GM19395 (cell line): ENCODE results near the gene PKP1.
"Not testable (repeated sequence)": the region's sequence is repeated elsewhere in the genome, so short reads cannot be mapped to it uniquely, and the experiment has no call there.

ENCODE experiments used
- ATAC-seq: cut with Tn5 transposase; IDR thresholded peaks from one replicate; pipeline ENCODE4 v1.9.1; 2021; ENCODE audit warnings: mild to moderate bottlenecking, moderate library complexity; ENCODE audit not compliant: unreplicated experiment

The PKP1 gene

DNA sequence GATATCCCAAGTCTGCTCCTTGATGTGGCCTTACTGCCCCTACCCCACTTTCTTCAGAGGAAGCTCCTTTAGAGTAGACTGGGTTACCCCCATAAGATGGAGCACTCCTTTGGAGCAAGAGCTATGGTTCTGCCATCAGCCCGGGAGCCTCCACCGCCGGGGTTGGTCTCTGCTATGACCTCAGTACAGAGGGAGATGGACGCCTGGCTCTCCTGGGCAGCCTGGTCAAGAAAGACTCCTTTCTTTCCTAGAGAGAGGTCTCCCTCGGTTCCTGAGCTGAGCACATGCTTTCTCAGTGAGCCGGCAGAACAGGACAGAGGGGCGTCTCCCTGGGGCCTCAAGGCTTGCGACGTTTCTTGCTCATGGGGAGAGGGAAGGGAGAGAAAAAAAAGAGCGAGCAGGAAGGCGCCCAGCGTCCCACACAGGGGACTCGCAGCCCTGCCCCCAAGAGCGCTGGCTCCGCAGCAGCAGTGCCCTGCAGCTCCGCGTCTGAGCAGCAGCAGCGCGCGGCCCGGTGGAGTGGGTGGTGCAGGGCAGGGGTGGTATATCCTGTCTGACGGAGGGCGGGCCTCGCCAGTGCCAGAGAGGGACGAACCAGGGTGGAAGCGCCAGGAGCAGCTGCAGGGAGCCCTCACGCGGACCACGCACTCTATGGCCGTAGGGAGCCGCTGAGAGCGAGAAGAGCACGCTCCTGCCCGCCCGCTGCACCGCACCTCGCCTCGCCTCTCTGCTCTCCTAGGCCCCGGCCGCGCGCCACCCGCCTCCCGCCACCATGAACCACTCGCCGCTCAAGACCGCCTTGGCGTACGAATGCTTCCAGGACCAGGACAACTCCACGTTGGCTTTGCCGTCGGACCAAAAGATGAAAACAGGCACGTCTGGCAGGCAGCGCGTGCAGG lies at the start of gene PKP1:
Gene PKP1 (plus strand): TSS at position 576 of the 899 bp plus-strand sequence. CDS start 197 bp downstream, at position 773.
- no peak for ATAC-seq

- not testable (repeated sequence) for ATAC-seq
Measured at GRCh38 chr1:201239646-201240045, 43.7 kb upstream of the PKP1 start.

DNA sequence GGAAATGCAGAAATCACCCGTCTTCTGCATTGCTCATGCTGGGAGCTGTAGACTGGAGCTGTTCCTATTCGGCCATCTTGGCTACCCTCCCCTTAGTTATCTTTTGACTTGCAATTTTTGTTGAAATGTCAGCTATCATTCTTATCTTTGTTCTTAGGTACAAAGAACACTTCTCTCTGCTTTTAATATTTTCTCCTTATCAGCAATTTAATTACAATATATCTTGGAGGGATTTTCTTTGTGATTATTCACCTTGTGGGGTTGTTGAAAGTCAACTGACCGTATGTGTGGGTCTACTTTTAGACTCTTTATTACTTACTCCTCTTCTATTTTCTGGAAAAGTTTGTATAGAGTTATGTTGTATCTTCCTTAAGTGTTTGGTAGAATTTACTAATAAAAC lies 43.1 kb upstream of the PKP1 start:
- ATAC-seq: no peak

DNA sequence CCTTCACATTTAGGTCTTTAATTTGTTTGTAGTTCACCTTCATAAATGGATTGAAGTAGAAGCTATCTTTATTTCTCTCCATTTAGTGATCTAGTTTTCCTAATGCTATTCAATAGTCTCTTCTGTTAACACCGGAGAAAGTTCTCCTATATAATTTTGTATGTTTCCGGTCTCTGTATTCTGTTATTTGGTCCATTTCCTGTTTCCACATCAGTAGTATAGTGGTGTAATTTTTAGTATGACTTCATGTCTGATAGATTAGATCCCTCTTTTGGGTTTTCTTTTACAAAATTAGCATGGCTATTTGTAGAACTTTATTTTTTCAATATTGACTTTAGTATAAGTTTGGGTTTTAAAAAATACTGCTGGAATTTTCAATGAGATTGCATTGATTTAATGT lies 41.6 kb upstream of the PKP1 start:
- ATAC-seq: no peak

DNA sequence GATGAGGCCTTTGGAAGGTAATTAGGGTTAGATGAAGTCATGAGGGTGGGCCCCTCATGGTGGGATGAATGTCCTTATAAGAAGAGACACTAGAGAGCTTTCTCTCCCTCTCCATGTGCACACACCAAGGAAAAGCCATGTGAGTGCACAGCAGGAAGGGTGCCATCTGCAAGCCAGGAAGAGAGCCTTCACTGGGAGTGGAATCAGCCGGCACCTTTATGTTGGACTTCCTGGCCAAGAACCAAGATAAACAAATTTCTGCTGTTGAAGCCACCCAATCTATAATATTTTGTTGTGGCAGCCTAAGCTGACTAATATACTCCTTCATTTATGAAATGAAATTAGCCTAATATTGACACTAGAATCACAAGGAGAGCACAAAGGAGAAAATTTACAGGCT lies 38.2 kb upstream of the PKP1 start:
- ATAC-seq: no peak

DNA sequence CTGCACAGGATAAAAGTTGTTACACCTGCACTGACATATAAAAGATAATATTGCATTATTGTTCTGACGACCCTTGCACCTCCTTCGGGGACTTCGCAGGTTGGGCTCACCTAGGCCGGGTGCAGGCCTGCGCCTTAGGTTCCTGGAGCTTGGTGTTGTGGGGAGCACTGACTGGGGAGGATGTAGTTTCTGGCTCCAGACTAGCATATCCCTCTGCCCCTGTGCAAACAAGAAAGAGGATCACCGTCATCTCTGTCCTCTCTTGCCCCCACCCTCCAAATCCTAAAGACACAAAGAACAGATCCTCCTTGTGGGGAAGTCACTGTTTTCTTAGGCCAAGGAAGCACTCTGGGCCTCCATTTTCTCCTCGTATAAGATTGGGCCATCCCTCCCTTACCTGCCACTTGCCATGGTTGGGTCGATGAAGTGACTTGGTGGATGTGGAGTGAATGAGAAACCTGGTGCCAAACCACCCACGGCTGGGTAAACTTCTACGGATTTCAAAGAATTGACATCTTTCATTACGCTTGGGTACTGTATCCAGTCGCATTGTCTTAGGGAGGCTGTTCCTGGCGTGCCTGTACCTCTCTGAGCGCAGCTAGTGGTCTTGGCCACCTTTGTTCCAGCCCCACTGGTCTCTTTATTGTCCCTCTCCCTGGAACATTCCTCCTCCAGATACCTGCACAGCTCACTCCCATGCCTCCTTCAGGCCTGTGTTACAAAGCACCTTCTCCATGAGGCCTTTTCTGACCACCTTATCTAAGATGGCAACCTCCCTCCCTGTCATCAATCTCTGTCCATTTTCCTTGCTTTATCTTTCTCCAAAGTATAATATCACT lies 34.4 kb upstream of the PKP1 start:
- no peak for ATAC-seq

- ATAC-seq: no peak
Measured at GRCh38 chr1:201250326-201251011, 32.8 kb upstream of the PKP1 start.

- no peak for ATAC-seq
Measured at GRCh38 chr1:201251411-201251810, 31.9 kb upstream of the PKP1 start.

- ATAC-seq: no peak
Measured at GRCh38 chr1:201251851-201252430, 31.4 kb upstream of the PKP1 start.

- ATAC-seq: no peak
Measured at GRCh38 chr1:201252944-201253371, 30.3 kb upstream of the PKP1 start.

DNA sequence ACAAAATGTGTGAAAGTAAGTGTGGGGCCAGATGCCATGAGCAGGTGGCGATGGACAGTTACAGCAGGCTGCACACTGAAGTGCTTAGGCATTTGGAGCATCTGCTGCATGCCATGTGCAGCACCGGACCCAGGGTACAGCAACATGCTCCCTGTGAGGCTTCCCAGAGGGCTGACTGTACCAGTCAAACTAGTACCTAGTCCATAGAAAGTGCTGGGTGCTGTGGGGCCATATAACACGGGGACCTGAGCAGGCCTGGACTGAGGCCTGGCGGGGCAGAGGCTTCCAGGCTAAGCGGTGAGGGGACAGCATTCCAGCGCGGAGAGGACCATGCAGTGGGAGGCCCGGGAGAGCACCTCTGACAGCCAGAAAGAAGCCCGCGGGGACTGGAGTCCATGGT lies 29.9 kb upstream of the PKP1 start:
- no peak for ATAC-seq

DNA sequence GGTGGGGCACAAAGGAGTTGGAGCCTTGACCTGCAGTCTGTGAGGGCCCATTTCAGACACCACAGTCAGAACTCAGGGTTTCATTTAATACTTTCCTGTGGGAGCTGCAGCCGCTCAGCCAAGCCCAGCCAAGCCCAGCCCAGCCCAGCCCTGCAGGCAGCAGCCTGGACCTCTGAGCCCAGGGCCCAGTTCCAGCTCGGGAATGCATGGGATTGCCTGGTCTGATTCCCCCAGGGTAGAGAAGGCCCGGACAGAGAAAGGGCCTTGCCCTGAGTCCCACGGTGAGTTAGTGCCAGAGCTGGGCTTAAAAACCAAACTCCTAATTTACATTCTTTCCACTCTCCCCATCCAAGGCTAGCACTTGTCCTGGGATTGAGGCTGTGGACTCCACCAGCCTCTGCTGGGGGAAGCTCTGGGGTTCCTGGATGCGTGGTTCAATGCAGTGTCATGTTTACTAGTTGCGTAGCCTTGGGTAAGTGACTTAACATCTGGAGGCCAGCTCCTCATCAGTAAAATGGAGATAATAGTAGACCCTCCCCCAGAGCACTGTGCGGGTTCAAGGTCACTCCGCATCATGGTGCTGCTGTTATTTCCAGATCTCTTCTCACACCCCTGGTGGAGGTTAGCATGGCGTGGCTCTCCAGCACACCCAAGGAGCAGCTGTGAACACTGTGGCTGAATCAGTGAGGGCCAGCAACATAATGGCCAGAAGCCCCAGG lies 29.2 kb upstream of the PKP1 start:
- no peak for ATAC-seq

- no peak for ATAC-seq
Measured at GRCh38 chr1:201254625-201255478, 28.5 kb upstream of the PKP1 start.

GRCh38 chr1:201255479-201256362 lies 27.6 kb upstream of the PKP1 start:
- ATAC-seq: no peak

DNA sequence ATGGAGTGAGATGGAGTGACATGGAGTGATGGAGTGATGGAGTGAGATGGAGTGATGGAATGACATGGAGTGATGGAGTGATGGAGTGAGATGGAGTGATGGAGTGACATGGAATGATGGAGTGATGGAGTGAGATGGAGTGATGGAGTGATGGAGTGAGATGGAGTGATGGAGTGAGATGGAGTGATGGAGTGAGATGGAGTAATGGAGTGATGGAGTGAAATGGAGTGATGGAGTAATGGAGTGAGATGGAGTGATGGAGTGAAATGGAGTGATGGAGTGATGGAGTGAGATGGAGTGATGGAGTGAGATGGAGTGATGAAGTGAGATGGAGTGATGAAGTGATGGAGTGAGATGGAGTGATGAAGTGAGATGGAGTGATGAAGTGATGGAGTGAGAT lies 25.2 kb upstream of the PKP1 start:
- ATAC-seq: not testable (repeated sequence)

DNA sequence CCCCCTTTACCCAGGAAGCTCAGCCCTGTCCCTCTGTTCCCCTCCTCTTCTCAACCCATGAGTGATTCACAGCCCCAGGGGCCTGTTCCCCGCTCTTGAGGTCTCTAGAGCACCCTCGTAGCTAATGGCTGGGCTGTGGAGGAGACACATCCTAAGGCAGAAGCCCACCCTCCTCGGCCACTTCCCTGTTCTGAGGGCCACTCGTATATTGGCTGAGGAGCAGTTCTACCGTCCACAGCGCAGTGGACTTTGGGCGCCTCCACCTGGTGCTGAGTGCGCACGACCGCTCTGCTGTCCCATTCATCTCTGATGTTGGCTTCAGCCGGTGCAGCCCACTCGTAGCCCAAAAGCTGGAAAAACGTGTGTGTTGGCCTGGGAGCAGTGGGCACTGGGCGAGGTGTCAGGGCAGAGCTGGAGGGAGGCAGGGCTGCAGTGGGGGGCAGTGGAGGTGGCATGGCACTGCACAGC lies 24.5 kb upstream of the PKP1 start:
- ATAC-seq: no peak

- ATAC-seq: no peak
Measured at GRCh38 chr1:201259476-201260235, 23.6 kb upstream of the PKP1 start.

DNA sequence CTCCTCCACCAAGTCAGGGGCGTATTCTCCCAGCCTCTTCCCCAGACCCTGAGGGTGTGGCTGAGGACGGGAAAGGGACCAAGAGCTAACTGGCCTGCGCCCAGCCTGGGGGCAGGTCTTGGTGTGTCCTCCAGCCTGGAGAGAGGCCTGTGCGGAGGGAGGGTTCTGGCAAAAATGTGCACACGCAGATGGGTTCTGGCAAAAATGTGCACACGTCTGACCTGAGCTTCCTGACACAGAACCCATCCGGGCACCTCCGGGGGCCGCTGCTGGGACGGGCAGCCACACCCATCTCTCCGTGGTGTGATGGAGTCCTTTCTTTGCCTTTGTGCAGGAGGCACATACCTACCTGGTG lies 23.1 kb upstream of the PKP1 start:
- ATAC-seq: no peak
